Spleen (tissue), 11 donors: ENCODE measurements around the gene EIPR1. TPM values are rescaled to one million over a fixed set of nuclear protein-coding genes. Genes with fewer than 3 reads are reported as not detected.

ENCODE experiments used
- DNase-seq: peaks from one replicate; pipeline ENCODE4 v3.0.0-alpha.2; 2020
- H3K27ac ChIP-seq, 8 donors: fragments of 200-600 bp; sonication (generic) in 7 of 8; 1 replicate in 4 of 8; 2 replicates in 4 of 8; pipeline versions ENCODE4 v1.5.0 to v1.8.0; 2016 to 2021; ENCODE audit warnings: inconsistent platforms in 4 of 8, mild to moderate bottlenecking in 4 of 8, moderate library complexity in 1 of 8
- H3K27me3 ChIP-seq, 7 donors: fragments of 200-600 bp; sonication (generic) in 6 of 7; replicated peaks in 1 of 7; 1 replicate in 4 of 7; 2 replicates in 3 of 7; pipeline versions ENCODE4 v1.5.0 to v1.8.0; 2016 to 2021; ENCODE audit warnings: inconsistent platforms in 3 of 7, mild to moderate bottlenecking in 1 of 7
- H3K36me3 ChIP-seq, 6 donors: fragments of 200-600 bp; sonication (generic) in 5 of 6; 1 replicate in 4 of 6; 2 replicates in 2 of 6; pipeline versions ENCODE4 v1.5.0 to v1.8.0; 2016 to 2021; ENCODE audit warnings: inconsistent platforms in 2 of 6
- H3K4me1 ChIP-seq, 6 donors: fragments of 200-600 bp; sonication (generic) in 5 of 6; 1 replicate in 3 of 6; 2 replicates in 3 of 6; pipeline versions ENCODE4 v1.5.0 to v1.8.0; 2016 to 2021; ENCODE audit warnings: inconsistent platforms in 3 of 6
- H3K4me3 ChIP-seq, 8 donors: fragments of 200-600 bp; sonication (generic) in 7 of 8; 1 replicate in 4 of 8; 2 replicates in 4 of 8; pipeline versions ENCODE4 v1.5.0 to v1.8.0; 2016 to 2021; ENCODE audit warnings: inconsistent platforms in 4 of 8, mild to moderate bottlenecking in 4 of 8, moderate library complexity in 2 of 8
- H3K9me3 ChIP-seq, 8 donors: fragments of 200-600 bp; sonication (generic) in 7 of 8; 1 replicate in 4 of 8; 2 replicates in 4 of 8; pipeline versions ENCODE4 v1.5.0 to v1.8.0; 2016 to 2021; ENCODE audit warnings: inconsistent platforms in 4 of 8
- POLR2A ChIP-seq, 3 donors: fragments of 450-650 bp; IDR thresholded peaks; one replicate each; pipeline ENCODE4 v1.5.1; 2017; ENCODE audit warnings: antibody characterized with exemption in 3 of 3, mild to moderate bottlenecking in 1 of 3
- POLR2AphosphoS5 ChIP-seq, 3 donors: sonication (generic); formaldehyde crosslinking; IDR thresholded peaks; one replicate each; pipeline ENCODE4 v1.5.1; 2017; ENCODE audit warnings: antibody characterized with exemption in 3 of 3
- WGBS, 5 donors: extraction: QIAGEN DNeasy Blood & Tissue Kit in 3 of 5; methylation state at CpG; one replicate each; pipeline versions ENCODE4 v1.1.5 to v1.1.7; 2013 to 2018; 5-methylcytosine and 5-hydroxymethylcytosine counted together
- intact Hi-C: fragments of 100-400 bp; cut with DNase I; formaldehyde crosslinking; loops from one replicate; pipeline ENCODE4 v1.15.0; 2023; ENCODE audit warnings: low total_unique reads
- polyA plus RNA-seq, 3 donors: library from polyadenylated mRNA; stranded (reverse); fragments of 200-250 nt; gene quantifications; one replicate each; pipeline ENCODE4 v1.2.1, GENCODE V29; 2013
- total RNA-seq, 7 donors: library from RNA; depleted of rRNA in 3 of 7; stranded (reverse); fragments of >200 nt in 3 of 7; fragmentation: NEBNext Ultra II Directional in 4 of 7; extraction: Animal tissue kit (Norgen Biotek cat#: 25700) in 4 of 7; gene quantifications; one replicate each; pipeline versions ENCODE4 v1.1.0 to v1.2.1, GENCODE V29; 2016 to 2021
- TF ChIP-seq, protein P1 (sequence below), 11 experiments: fragments of 200-600 bp in 7 of 11; fragments of 450-650 bp in 4 of 11; sonication (generic) in 4 of 11; IDR thresholded peaks in 8 of 11; conservative IDR thresholded peaks in 3 of 11; 1 replicate in 7 of 11; 2 replicates in 4 of 11; pipeline versions ENCODE4 v1.4.0 to v1.8.0; 2016 to 2021; ENCODE audit warnings: antibody characterized with exemption in 11 of 11, inconsistent platforms in 4 of 11, mild to moderate bottlenecking in 1 of 11
- donor health status: healthy with polysubstance abuse.
- donor health status: DM: no; HTN: no; CAD: no; lungs with moderate emphysema.
- donor health status: DM: no; HTN: no; CAD: no.
- donor health status: Bipolar disorder and iron deficiency.
- donor health status: healthy.
- donor health status: DM: no; HTN: no; CAD: no.
- donor health status: DM: yes; HTN: yes; CAD: no.

Gene EIPR1
- total and polyA plus RNA-seq, 10 donors = 16.1 to 60.1 (median 26.3) TPM

DNA sequence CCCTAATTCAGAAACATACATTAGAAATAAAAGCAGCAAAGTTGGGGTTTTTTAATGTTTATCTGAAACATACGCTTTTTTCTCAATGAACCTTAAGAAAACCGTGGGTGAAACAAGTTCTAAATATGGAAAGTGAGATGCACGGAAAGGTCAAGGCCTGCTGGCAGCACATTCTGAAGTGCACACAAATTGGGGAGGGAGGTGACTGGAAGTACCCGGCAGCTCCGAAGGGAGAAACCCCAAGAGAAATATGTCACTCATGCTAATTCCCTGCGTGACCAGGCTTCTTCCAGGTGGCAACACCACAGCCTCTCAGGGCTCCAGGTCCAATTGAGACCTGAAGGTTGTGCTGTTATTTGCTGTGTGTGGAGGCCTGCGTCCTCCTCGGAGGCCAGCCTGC lies 45.5 kb downstream of the EIPR1 start:
- H3K27ac ChIP-seq = no peak overlapping the region
- TF ChIP-seq, protein P1, sequence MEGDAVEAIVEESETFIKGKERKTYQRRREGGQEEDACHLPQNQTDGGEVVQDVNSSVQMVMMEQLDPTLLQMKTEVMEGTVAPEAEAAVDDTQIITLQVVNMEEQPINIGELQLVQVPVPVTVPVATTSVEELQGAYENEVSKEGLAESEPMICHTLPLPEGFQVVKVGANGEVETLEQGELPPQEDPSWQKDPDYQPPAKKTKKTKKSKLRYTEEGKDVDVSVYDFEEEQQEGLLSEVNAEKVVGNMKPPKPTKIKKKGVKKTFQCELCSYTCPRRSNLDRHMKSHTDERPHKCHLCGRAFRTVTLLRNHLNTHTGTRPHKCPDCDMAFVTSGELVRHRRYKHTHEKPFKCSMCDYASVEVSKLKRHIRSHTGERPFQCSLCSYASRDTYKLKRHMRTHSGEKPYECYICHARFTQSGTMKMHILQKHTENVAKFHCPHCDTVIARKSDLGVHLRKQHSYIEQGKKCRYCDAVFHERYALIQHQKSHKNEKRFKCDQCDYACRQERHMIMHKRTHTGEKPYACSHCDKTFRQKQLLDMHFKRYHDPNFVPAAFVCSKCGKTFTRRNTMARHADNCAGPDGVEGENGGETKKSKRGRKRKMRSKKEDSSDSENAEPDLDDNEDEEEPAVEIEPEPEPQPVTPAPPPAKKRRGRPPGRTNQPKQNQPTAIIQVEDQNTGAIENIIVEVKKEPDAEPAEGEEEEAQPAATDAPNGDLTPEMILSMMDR (IDR thresholded peaks at IDR 0.05 in 8 of 11, conservative IDR thresholded peaks at IDR 0.05 in 3 of 11) = no peak
- TF ChIP-seq POLR2A (IDR thresholded peaks at IDR 0.05) = no peak
- no peak for TF ChIP-seq POLR2AphosphoS5 (IDR thresholded peaks at IDR 0.05)
- no peaks in the 10 kb centered on the region for H3K27me3 ChIP-seq
- H3K4me1 ChIP-seq = no peaks in the 10 kb centered on the region
- H3K36me3 ChIP-seq = peaks cover 0 to 78% (median 35%) of the 10 kb centered on the region in 6 donors
- WGBS, 5 donors = 83 to 93% (median 89%) methylated on average over 8 of the region's 8 CpGs
- intact Hi-C loops = no loop called here
- DNase-seq = peak; percentile 33
- no peak overlapping the region for H3K4me3 ChIP-seq
- H3K9me3 ChIP-seq = peaks cover 0 to 5% (median 0%) of the 10 kb centered on the region in 8 donors

DNA sequence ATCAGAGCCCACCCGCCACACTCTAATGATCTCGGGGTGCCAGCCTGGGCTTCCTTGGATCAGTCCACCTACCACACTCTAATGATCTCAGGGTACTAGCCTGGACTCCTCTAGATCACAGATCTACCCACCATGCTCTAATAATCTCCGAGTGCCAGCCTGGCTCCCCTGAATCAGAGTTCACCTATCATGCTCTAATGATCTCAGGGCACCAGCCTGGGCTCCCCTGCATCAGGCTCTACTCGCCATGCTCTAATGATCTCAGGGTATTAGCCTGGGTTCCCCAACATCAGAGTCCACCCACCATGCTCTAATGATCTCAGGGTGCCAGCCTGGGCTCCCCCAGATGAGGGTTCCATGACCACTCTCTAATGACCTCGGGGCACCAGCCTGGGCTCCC lies 48.1 kb downstream of the EIPR1 start:
- Histone ChIP-seq H3K4me3 (no peak overlapping the region), H3K27ac (no peak overlapping the region), H3K4me1 (no peaks in the 10 kb centered on the region), H3K9me3 (no peaks in the 10 kb centered on the region), H3K27me3 (no peaks in the 10 kb centered on the region), H3K36me3 (peaks cover 0 to 79% (median 23%) of the 10 kb centered on the region in 6 donors)
- intact Hi-C loops = no loop called here
- DNase-seq = peak; percentile 40
- no peak for TF ChIP-seq POLR2AphosphoS5 (IDR thresholded peaks at IDR 0.05)
- TF ChIP-seq POLR2A (IDR thresholded peaks at IDR 0.05) = no peak
- TF ChIP-seq, protein P1 (IDR thresholded peaks at IDR 0.05 in 8 of 11, conservative IDR thresholded peaks at IDR 0.05 in 3 of 11) = no peak
- 81 to 100% (median 89%) methylated on average over 5 of the region's 5 CpGs for WGBS, 5 donors

DNA sequence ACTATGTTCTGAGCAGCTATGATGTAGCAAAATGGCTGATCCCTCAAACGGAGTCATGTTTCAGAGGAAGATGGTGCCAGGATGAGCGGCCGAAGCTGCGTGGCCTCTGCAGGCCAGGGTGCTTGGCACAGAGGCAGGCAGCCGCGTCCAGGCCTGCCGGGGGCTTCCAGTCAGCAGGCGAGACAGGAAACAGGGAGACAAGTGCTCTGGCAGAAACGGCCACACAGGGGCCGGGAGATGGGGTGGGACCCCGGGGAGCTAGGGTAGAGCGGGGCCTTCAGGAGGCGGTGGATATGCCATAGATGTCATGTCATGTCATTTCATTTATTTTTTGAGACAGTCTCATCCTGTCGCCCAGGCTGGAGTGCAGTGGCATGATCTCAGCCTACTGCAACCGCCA lies 50.7 kb downstream of the EIPR1 start:
- H3K27ac ChIP-seq = no peak overlapping the region
- peaks cover 0 to 79% (median 10%) of the 10 kb centered on the region in 6 donors for H3K36me3 ChIP-seq
- intact Hi-C loops = no loop called here
- WGBS, 5 donors = 78 to 92% (median 87%) methylated on average over 15 of the region's 15 CpGs
- TF ChIP-seq POLR2A (IDR thresholded peaks at IDR 0.05) (no peak), POLR2AphosphoS5 (IDR thresholded peaks at IDR 0.05) (no peak)
- TF ChIP-seq, protein P1 (IDR thresholded peaks at IDR 0.05 in 8 of 11, conservative IDR thresholded peaks at IDR 0.05 in 3 of 11) = no peak
- no peaks in the 10 kb centered on the region for H3K27me3 ChIP-seq
- no peaks in the 10 kb centered on the region for H3K4me1 ChIP-seq
- H3K9me3 ChIP-seq = no peaks in the 10 kb centered on the region
- peak; percentile 60 for DNase-seq
- H3K4me3 ChIP-seq = no peak overlapping the region

DNA sequence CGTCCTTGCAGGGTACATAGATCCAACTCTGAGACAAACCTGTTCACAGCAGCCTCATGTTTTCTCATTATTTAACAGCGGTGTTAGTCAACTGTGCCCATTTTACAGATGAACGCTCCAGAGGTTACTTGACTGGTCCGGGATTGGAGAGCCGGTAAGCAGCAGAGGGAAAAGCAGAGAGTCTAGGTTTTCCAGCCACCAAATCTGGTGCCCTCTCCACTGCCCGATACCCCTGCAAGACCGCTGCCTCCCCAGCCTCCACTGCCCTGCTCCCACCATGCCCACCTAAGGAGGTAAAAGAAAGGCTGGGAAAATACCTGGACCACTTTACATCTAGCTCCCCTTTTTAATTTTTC lies 51.5 kb downstream of the EIPR1 start:
- H3K27ac ChIP-seq = no peak overlapping the region
- H3K4me1 ChIP-seq = no peaks in the 10 kb centered on the region
- TF ChIP-seq, protein P1 (IDR thresholded peaks at IDR 0.05 in 8 of 11, conservative IDR thresholded peaks at IDR 0.05 in 3 of 11) = no peak
- TF ChIP-seq POLR2AphosphoS5 (IDR thresholded peaks at IDR 0.05) (no peak), POLR2A (IDR thresholded peaks at IDR 0.05) (no peak)
- H3K4me3 ChIP-seq = no peak overlapping the region
- WGBS, 5 donors = 78 to 97% (median 95%) methylated on average over 7 of the region's 7 CpGs
- peaks cover 0 to 80% (median 10%) of the 10 kb centered on the region in 6 donors for H3K36me3 ChIP-seq
- DNase-seq = no peak
- no peaks in the 10 kb centered on the region for H3K27me3 ChIP-seq
- no peaks in the 10 kb centered on the region for H3K9me3 ChIP-seq
- intact Hi-C loops = no loop called here
